ENCODE results near the gene IFT74.
A peak's percentile ranks its signal among the peaks of the same experiment; 100 is the strongest.

Gene IFT74

DNA sequence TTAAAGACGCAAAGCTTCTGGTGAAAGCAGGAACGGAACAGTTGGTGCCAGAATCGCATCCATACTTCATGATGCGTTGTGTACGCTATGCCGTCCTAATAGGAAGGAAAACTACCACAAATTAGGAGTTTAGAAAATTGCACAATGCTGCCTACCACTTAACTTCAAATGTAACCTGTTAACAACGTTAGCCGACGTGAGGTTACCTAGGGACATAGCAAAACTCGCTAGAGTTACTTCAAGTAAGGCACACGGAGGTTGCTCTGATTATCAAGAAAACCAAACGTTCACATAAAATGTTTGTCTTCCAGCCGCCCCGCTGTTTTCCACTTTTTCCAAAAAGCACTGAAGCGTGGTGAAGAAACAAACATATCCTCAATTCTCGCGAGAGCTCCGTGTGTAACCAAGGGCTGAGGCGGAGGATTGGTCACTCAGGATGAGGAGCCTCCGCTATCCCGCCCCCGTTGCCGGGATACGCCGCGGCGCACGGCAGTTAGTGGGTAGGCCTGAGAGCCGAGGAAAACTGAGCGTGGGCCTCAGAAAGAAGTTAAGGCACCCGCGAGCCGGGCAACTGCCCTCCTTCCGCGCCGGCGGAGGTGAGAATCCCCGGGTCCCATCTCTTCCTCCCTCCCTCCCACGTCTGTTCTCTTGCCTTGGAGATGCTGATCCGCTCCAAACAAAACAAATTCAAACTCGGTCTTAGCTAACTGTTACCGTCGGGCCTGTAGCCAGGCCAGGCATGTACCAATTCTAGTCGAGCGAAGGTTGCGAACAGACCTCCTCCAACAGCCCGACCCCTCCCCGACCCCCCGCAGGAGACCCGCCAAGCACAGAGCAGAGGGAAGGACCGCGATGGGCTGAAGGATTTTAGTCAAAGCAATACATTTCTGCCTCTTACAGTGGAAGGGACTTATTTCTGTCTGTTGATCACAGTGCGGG lies at the start of gene IFT74:
Gene IFT74, plus strand, starts transcription at position 492 of the 939 bp plus-strand sequence. CDS start 5,556 bp downstream, outside the sequence.
- peak; percentile 74 to 81 for DNase-seq (ENCODE audit: low read depth in 2 of 2)

- DNase-seq (ENCODE audit: low read depth in 2 of 2): no peak
Measured at GRCh38 chr9:26913138-26913668, 43.0 kb upstream of the IFT74 start.

DNA sequence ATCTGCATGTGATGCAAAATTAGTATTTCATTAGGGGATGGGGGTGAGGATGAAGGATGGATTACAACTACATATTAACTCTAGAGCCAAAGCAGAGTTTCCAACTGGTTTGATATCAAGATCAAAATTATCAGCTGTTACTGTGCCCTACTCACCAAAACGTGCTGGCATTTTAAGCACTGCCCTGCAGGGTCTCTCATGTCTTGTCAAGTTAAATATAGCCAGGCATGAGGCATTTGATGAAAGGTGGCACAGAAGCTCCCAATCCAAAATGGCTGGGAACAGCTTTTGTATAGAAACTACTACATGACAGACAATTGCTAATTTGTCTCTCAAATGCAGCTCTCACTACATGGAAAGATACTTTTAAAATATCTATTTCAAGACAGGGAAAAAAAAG lies 36.5 kb upstream of the IFT74 start:
- no peak for DNase-seq (ENCODE audit: low read depth in 2 of 2)

GRCh38 chr9:26925609-26926008 lies 30.6 kb upstream of the IFT74 start:
- no peak for DNase-seq (ENCODE audit: low read depth in 2 of 2)

GRCh38 chr9:26928902-26929495 lies 27.2 kb upstream of the IFT74 start:
- DNase-seq (ENCODE audit: low read depth in 2 of 2): no peak

DNA sequence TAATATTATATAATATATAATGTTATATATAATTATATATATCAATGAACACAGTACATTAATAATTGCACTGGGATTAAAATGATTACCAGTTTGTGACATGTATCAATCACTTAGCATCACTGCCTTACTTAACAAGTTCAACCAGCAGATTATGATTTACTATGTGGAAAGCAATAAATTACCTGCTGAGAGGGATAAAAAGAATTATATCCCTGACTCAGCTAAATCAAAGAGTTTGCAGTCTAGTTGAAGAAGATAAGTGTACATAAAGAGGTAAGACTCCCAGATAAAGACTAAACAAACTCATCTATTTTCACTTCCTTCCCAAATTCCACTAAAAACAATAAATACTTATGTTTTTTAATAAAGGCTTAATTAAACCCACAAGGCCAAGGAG lies 20.4 kb upstream of the IFT74 start:
- DNase-seq (ENCODE audit: low read depth in 2 of 2): no peak

DNA sequence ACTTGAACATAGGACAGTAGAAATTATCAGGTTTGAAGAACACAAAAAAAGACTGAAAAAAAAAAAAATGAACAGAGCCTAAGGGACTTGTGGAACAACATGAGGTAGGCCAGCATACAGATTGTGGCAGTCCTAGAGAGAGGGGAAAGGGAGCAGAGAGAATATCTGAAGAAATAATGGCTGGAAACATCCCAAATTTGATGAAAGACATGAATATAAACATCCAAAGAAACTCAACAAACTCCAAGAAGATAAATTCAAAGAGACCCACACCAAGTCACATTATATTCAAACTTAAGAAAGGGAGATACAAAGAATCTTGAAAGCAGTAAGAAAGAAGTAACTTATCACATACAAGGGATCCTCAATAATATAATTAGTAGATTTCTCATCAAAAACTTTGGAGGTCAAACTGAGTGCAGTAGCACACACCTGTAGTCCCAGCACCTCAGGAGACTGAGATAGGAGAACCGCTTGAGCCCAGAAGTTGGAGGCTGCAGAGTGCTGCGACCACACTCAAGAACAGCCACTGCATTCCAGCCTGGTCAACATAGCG lies 18.3 kb upstream of the IFT74 start:
- no peak for DNase-seq (ENCODE audit: low read depth in 2 of 2)

GRCh38 chr9:26939955-26940711 lies 16.1 kb upstream of the IFT74 start:
- DNase-seq (ENCODE audit: low read depth in 2 of 2): no peak

DNA sequence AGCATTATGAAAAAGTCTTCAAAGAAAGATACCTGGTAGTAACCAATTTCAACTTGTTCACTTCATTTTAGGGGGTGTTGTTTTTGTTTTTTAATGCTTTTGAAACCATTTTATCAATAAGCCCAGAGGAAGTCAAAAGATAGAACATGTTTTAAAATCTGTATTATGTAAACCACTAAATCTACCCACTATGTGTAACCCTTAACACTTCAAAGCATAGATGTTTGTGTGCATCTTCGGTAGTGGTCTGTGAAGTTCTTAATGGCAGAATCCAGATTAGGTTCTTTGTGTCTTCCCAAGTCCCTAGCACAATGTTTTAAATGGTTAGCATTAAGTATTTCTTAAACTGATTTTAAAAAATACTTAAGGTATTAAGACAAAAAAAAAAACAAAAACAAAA lies 15.4 kb upstream of the IFT74 start:
- no peak for DNase-seq (ENCODE audit: low read depth in 2 of 2)

- DNase-seq (ENCODE audit: low read depth in 2 of 2): no peak
Measured at GRCh38 chr9:26945591-26945990, 10.6 kb upstream of the IFT74 start.

DNA sequence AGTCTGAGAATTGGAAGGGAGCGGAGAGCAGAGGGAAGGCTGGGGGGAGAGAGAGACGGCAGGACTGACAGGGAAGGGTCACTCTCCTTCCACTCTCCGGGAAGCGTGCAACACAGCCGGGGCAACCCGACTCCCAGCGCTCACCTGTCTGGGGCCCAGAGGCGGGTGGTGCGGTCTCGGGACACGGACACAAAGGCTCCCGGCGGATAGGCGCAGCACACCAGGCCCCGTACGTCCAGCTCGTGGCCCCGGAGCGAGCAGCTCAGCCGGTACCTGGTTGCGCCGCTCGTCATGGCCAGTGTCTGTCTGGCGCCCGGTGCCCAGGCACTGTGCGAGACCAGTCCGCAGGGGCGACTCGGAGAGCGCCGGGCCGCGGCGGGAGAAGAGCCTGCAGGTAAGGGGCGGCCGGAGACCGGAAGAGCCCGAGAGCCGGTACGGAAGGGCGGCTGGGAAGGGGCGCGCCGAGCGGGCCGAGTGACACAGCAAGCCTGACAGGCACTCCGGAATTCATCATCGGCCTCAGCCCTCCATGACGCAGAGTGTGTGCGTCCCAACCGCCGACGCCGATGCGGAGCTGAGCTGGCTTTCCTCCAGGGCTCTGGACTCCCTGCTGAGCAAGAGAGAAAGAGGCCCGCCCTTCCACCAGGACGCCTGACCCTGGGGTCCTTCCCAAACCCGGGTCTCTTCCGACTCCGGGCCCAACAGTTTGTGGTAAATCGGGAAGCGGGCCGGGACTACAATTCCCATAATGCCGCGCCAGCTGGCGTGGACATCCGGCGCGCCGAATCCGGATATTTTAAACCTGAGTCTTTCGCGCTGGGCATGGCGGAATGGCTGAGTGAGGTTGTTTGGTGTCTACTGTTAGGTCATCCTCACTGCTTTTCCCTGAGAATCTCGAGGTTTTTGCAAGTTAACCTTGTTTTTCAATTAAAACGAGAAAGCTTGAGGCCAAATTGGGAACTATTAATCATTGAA lies 9.2 kb upstream of the IFT74 start, which contains the start of gene PLAA:
Gene PLAA, minus strand, starts transcription at position 490 of the 975 bp plus-strand sequence. Its CDS starts 197 bp downstream, at position 293.
- DNase-seq (ENCODE audit: low read depth in 2 of 2): peak; percentile 58 to 59

DNA sequence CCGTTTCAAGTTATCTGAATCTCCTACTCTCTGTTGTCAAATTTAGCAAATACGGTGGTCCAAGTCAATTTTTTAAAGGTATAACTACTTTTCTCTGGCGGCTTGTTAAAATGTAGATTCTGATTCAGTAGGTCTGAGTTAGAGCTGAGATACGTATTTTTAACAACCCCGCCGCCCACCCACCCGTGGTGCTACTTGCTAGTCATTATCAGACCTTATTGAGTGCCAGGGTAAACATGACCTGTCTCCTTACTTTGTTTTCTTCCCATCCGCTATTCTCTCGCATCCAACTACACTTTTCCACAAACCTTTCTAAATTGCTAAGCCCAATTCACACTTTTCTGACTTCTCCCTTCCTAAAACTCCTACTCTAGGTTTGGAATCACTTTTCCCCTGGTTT lies 8.5 kb upstream of the IFT74 start:
- DNase-seq (ENCODE audit: low read depth in 2 of 2): no peak

DNA sequence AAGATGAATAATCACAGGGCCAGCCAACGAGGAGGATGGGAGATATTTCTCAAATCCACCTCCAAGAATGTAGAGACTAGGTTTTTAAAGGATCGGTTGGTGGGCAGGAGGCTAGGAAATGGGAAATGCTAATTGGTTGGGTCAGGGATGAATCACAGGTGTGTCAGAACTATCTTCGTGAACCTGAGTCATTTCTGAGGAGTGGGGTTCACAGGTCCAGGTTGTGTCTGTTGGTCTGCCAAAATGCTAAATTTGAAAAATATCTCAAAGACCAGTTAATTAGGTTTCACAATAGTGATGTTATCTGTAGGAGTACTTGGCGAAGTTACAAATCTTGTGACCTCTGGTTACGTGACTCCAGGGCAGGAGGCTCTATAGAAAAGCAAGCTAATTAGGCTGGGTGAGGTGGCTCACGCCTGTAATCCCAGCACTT lies 6.6 kb upstream of the IFT74 start:
- DNase-seq (ENCODE audit: low read depth in 2 of 2): no peak

- DNase-seq (ENCODE audit: low read depth in 2 of 2): no peak
Measured at GRCh38 chr9:26950521-26950920, 5.7 kb upstream of the IFT74 start.

DNA sequence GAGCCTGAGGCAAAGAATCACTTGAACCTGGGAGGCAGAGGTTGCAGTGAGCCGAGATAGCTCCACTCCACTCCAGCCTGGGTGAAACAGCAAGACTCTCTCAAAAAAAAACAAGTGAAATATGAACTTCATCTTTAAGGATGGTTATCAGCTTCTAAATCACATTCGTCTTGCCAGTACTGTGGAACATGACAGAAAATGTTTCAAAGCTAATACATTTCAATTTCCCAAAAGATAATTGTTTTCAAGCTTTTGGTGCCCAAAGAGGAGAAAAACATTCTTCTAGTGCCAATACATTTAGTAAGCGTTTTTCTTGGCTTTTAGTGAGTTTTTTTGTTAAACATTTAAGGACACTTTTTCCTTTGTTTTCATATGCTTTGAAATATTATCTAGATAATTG lies 4.4 kb upstream of the IFT74 start:
- DNase-seq (ENCODE audit: low read depth in 2 of 2): no peak

DNA sequence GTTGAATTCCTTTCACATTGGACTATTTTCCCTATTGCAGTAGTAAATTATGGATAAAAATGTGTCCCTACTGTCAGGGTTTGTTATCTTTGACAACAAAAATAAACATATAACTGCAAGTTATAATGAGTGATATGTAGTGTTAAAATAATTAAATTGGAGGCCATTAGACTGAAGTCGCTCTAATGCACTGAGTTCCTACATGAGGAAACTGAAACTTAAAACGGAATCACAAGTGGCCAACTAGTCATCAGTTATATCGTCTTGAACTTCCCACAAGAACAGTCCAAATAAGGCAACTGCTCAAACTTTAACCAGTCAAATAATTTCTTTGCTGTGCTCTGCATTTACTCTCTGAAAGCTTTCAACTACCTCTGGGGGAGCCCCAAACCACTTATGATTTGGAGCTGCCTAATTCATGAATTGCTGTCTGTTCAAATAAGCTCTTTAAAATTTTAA lies 2.1 kb upstream of the IFT74 start:
- no peak for DNase-seq (ENCODE audit: low read depth in 2 of 2)

DNA sequence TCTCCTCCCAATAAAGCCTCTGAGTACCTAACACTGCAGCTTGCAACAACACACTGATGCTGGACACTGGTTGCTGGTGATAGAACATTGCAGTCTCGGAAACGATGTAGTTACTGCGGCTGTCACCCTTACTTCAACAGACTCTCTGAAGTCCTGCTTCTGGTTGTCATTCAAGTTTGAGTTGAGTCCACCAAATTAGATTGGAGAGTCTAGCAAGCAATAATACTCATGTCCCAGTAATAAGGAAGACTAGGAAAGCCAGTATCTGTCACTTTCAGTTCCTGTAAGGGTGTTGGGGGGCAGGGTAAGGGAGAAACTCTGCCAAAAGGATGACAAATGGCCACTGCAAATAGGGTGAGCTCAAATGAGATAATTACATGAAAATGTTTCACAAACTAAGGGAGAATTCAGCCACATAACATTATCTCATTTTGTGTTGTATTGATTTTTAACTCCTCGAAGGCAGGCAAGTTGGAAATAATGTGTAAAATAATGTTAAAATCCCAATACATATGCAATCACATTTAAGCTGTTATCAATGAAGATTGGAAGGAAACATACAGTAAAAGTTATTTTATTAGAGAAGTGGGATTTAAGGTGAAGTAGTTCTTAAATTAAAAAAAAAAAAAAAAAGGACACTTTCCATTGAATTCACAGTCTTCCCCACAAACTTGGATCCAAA lies 849 bp upstream of the IFT74 start:
- no peak for DNase-seq (ENCODE audit: low read depth in 2 of 2)

DNA sequence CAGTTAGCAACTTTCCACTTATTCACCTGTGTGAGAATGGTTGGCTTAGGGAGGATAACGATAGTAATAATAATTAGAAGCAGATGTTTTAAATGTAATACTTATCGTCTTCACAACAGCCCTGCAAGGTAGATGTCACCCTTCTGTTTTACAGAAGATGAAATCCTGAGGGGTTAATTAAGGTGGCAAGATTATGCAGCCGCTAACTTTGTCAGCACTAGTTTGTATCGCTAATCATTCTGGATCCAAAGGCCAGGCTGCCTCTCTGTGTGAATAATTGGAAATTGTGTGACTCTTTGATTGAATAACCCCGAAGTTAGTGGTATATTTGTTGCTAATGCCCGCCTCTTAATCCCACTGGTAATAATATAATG lies 635 bp downstream of the IFT74 start:
- no peak for DNase-seq (ENCODE audit: low read depth in 2 of 2)

DNA sequence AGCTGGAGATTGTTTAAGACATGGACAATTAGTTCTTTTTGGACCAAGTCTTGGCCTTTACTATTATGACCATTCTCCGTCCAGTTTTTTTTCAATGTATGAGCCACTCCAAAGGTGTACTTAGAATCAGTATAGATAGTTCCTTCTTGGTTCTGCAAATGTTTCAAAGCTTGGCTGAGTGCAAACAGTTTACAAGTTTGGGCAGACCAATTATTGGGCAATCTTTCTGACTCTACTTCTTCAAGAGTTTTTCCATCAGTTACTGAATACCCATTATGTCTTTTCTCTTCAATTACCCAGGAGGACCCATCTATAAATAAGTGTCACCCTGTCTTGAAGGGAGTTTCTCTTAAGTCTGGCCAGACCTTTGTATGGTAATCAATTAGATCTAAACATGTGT lies 15.5 kb downstream of the IFT74 start:
- DNase-seq (ENCODE audit: low read depth in 2 of 2): no peak

- DNase-seq (ENCODE audit: low read depth in 2 of 2): no peak
Measured at GRCh38 chr9:26973989-26974388, 17.8 kb downstream of the IFT74 start.
